HepG2 (cell line): Measurements from ENCODE around the gene PRR36. TPM values are rescaled to one million over a fixed set of nuclear protein-coding genes. Genes with fewer than 3 reads are reported as not detected.

ENCODE experiments used
- ARNT2 ChIP-seq: sonication (generic); formaldehyde crosslinking; IDR thresholded peaks from 2 replicates; pipeline ENCODE4 v1.8.0; 2022; ENCODE audit warnings: mild to moderate bottlenecking, low read depth, missing genetic modification reagents, moderate library complexity
- HNF4G ChIP-seq, 2 experiments: sonication (generic) in 1 of 2; formaldehyde crosslinking in 1 of 2; IDR thresholded peaks; 2 replicates each; pipeline versions ENCODE4 v1.4.0 to v1.6.1; 2011 to 2020; ENCODE audit warnings: borderline replicate concordance in 2 of 2, low read depth in 2 of 2, mild to moderate bottlenecking in 2 of 2, low read length in 1 of 2, missing genetic modification reagents in 1 of 2, moderate library complexity in 1 of 2
- KAT8 ChIP-seq: IDR thresholded peaks from 2 replicates; pipeline ENCODE4 v1.6.1; 2016; ENCODE audit warnings: missing genetic modification reagents, missing compliant biosample characterization
- MXI1 ChIP-seq: IDR thresholded peaks from 3 replicates; pipeline ENCODE4 v1.6.1; 2012; ENCODE audit warnings: low read depth, low read length, inconsistent platforms, borderline replicate concordance
- TFDP1 ChIP-seq: IDR thresholded peaks from 2 replicates; pipeline ENCODE4 v1.6.1; 2016; ENCODE audit warnings: missing compliant biosample characterization, missing genetic modification reagents, borderline replicate concordance
- THAP9 ChIP-seq: sonication (generic); formaldehyde crosslinking; IDR thresholded peaks from 2 replicates; pipeline ENCODE4; 2020; ENCODE audit warnings: missing genetic modification reagents, mild to moderate bottlenecking, borderline replicate concordance
- YEATS2 ChIP-seq: sonication (generic); formaldehyde crosslinking; IDR thresholded peaks from 2 replicates; pipeline ENCODE4 v1.4.0; 2020; ENCODE audit warnings: missing genetic modification reagents, borderline replicate concordance
- ZFP36 ChIP-seq: fragments of 150-350 bp; IDR thresholded peaks from 2 replicates; pipeline ENCODE4 v1.6.1; 2018; ENCODE audit warnings: borderline replicate concordance, low read length, low read depth; ENCODE audit not compliant: partially characterized antibody
- ZNF142 ChIP-seq: sonication (generic); formaldehyde crosslinking; IDR thresholded peaks from 2 replicates; pipeline ENCODE4 v1.4.0; 2020; ENCODE audit warnings: missing genetic modification reagents
- ZNF160 ChIP-seq: sonication (generic); formaldehyde crosslinking; IDR thresholded peaks from 2 replicates; pipeline ENCODE4 v1.8.0; 2022; ENCODE audit warnings: mild to moderate bottlenecking, inconsistent platforms, missing genetic modification reagents
- ZNF607 ChIP-seq: sonication (generic); formaldehyde crosslinking; IDR thresholded peaks from 2 replicates; pipeline ENCODE4 v1.5.1; 2020; ENCODE audit warnings: missing genetic modification reagents, mild to moderate bottlenecking, borderline replicate concordance
- ZNF776 ChIP-seq: sonication (generic); formaldehyde crosslinking; IDR thresholded peaks from 2 replicates; pipeline ENCODE4 v1.4.0; 2020; ENCODE audit warnings: mild to moderate bottlenecking, missing genetic modification reagents
- polyA plus RNA-seq, 8 experiments: library from polyadenylated mRNA; depleted of rRNA in 3 of 8; stranded (reverse) in 7 of 8; unstranded in 1 of 8; fragments of >200 nt; fragmentation: Illumina TruSeq in 4 of 8; extraction: Trizol in 4 of 8; gene quantifications; 2 replicates each; pipeline versions ENCODE4 v1.2.1 to v1.2.3, GENCODE V29; 2011 to 2016; ENCODE audit warnings: low read depth in 4 of 8, missing spikeins in 1 of 8, mixed read lengths in 1 of 8; ENCODE audit not compliant: insufficient read depth in 1 of 8
- total RNA-seq, 5 experiments: library from RNA; depleted of rRNA; stranded (reverse); fragments of >200 nt; fragmentation: Illumina TruSeq; extraction: Trizol; gene quantifications; 2 replicates each; pipeline ENCODE4 v1.2.3, GENCODE V29; 2016; ENCODE audit warnings: low read depth in 1 of 5

Gene PRR36
- total and polyA plus RNA-seq, 2 of the 13 experiments (the other 11 are each of a cell fraction or from before 2014, with no cell fraction given), result 0.07 to 0.17 TPM

GRCh38 chr19:7919610-7920518 lies 45.7 kb upstream of the PRR36 start, which contains the start of gene SNAPC2 (continued):
- 0 out of 2 replicates have a peak, but pooled peaks have one; percentile 74 for TF ChIP-seq ZNF776
- peak; percentile 62; the same call in 1 of the 2 replicates for TF ChIP-seq ZNF142 (CRISPR knock-in tag)
- peak; percentile 45; the same call in 1 of the 2 replicates for TF ChIP-seq HNF4G (IDR thresholded peaks at IDR 0.05; ENCODE audit: borderline replicate concordance, low read depth, low read length)
- TF ChIP-seq HNF4G (CRISPR knock-in tag; IDR thresholded peaks at IDR 0.05; ENCODE audit: borderline replicate concordance, low read depth), result no peak
- peak; percentile 70; the same call in 1 of the 2 replicates for TF ChIP-seq ARNT2 (CRISPR knock-in tag)
- TF ChIP-seq ZFP36, result no peak
- peak; percentile 60; the same call in 1 of the 2 replicates for TF ChIP-seq ZNF160 (CRISPR knock-in tag)
- peak; percentile 92; the same call in 1 of the 2 replicates for TF ChIP-seq THAP9 (CRISPR knock-in tag)
- TF ChIP-seq TFDP1 (CRISPR knock-in tag), result peak; percentile 62; the same call in 1 of the 2 replicates
- peak; percentile 47; the same call in 1 of the 2 replicates for TF ChIP-seq ZNF607 (CRISPR knock-in tag)
- TF ChIP-seq MXI1, result peak; percentile 68; the same call in 1 of the 3 replicates
- peak; percentile 85 for TF ChIP-seq YEATS2
- TF ChIP-seq KAT8, result peak; percentile 81; the same call in 1 of the 2 replicates
